ENCODE measurements around the gene MAPK8.

Gene MAPK8

GRCh38 chr10:48400129-48400849, 93.8 kb downstream of the MAPK8 start:
- H3K27me3 ChIP-seq (replicated peaks; ENCODE audit: insufficient read depth, low read length): no peaks in the 10 kb centered on the region
- no peak overlapping the region for H2AFZ ChIP-seq (ENCODE audit: low read length)
- TF ChIP-seq EZH2 (optimal IDR thresholded peaks at IDR 0.05; ENCODE audit: low read depth, low read length): no peak
- no peak overlapping the region for H3K4me3 ChIP-seq (ENCODE audit: low read length)
- H3K9me2 ChIP-seq (replicated peaks; ENCODE audit: insufficient read depth, low read length): no peaks in the 10 kb centered on the region
- no peak overlapping the region for H3K27ac ChIP-seq (ENCODE audit: low read length)
- no peaks in the 10 kb centered on the region for H4K20me1 ChIP-seq (ENCODE audit: insufficient read depth, low read length)
- no peak overlapping the region for H3K4me2 ChIP-seq (ENCODE audit: low read depth, low read length)
- no peak for DNase-seq
- no peaks in the 10 kb centered on the region for H3K79me2 ChIP-seq (ENCODE audit: low read length)
- no peaks in the 10 kb centered on the region for H3K36me3 ChIP-seq (replicated peaks; ENCODE audit: insufficient read depth, low read length)
- no peaks in the 10 kb centered on the region for H3F3A ChIP-seq (ENCODE audit: insufficient read depth, low read length)
- H3K9me3 ChIP-seq (replicated peaks; ENCODE audit: insufficient read depth, low read length): no peaks in the 10 kb centered on the region
- H3K4me1 ChIP-seq (ENCODE audit: low read length): no peaks in the 10 kb centered on the region
- H3K9ac ChIP-seq (ENCODE audit: low read length): no peak overlapping the region

- Histone ChIP-seq H4K20me1 (ENCODE audit: insufficient read depth, low read length) (no peaks in the 10 kb centered on the region), H3K9me2 (replicated peaks; ENCODE audit: insufficient read depth, low read length) (no peaks in the 10 kb centered on the region), H3K4me2 (ENCODE audit: low read depth, low read length) (no peak overlapping the region), H2AFZ (ENCODE audit: low read length) (no peak overlapping the region), H3F3A (ENCODE audit: insufficient read depth, low read length) (no peaks in the 10 kb centered on the region), H3K4me1 (ENCODE audit: low read length) (no peaks in the 10 kb centered on the region), H3K27ac (ENCODE audit: low read length) (no peak overlapping the region), H3K4me3 (ENCODE audit: low read length) (no peak overlapping the region), H3K9ac (ENCODE audit: low read length) (no peak overlapping the region), H3K36me3 (replicated peaks; ENCODE audit: insufficient read depth, low read length) (no peaks in the 10 kb centered on the region), H3K79me2 (ENCODE audit: low read length) (no peaks in the 10 kb centered on the region), H3K27me3 (replicated peaks; ENCODE audit: insufficient read depth, low read length) (no peaks in the 10 kb centered on the region), H3K9me3 (replicated peaks; ENCODE audit: insufficient read depth, low read length) (no peaks in the 10 kb centered on the region)
- no peak for DNase-seq
- no peak for TF ChIP-seq EZH2 (optimal IDR thresholded peaks at IDR 0.05; ENCODE audit: low read depth, low read length)
Measured at GRCh38 chr10:48400850-48401220, 94.4 kb downstream of the MAPK8 start.

GRCh38 chr10:48404646-48405045, 98.2 kb downstream of the MAPK8 start:
- H3K4me3 ChIP-seq (ENCODE audit: low read length): no peak overlapping the region
- no peaks in the 10 kb centered on the region for H3K9me2 ChIP-seq (replicated peaks; ENCODE audit: insufficient read depth, low read length)
- no peak overlapping the region for H3K27ac ChIP-seq (ENCODE audit: low read length)
- TF ChIP-seq CTCF (IDR thresholded peaks at IDR 0.05; ENCODE audit: low read length) (no peak), EZH2 (optimal IDR thresholded peaks at IDR 0.05; ENCODE audit: low read depth, low read length) (no peak), EZH2phosphoT487 (IDR thresholded peaks at IDR 0.05; ENCODE audit: low read length) (no peak)
- H2AFZ ChIP-seq (ENCODE audit: low read length): no peak overlapping the region
- no peak overlapping the region for H3K9ac ChIP-seq (ENCODE audit: low read length)
- no peaks in the 10 kb centered on the region for H3K27me3 ChIP-seq (replicated peaks; ENCODE audit: insufficient read depth, low read length)
- DNase-seq: no peak
- H3F3A ChIP-seq (ENCODE audit: insufficient read depth, low read length): no peaks in the 10 kb centered on the region
- H3K4me1 ChIP-seq (ENCODE audit: low read length): no peaks in the 10 kb centered on the region
- H3K4me2 ChIP-seq (ENCODE audit: low read depth, low read length): no peak overlapping the region
- no peaks in the 10 kb centered on the region for H3K79me2 ChIP-seq (ENCODE audit: low read length)
- no peaks in the 10 kb centered on the region for H3K36me3 ChIP-seq (replicated peaks; ENCODE audit: insufficient read depth, low read length)
- H3K9me3 ChIP-seq (replicated peaks; ENCODE audit: insufficient read depth, low read length): no peaks in the 10 kb centered on the region
- H4K20me1 ChIP-seq (ENCODE audit: insufficient read depth, low read length): no peaks in the 10 kb centered on the region

- no peaks in the 10 kb centered on the region for H3K79me2 ChIP-seq (ENCODE audit: low read length)
- H3K27me3 ChIP-seq (replicated peaks; ENCODE audit: insufficient read depth, low read length): no peaks in the 10 kb centered on the region
- H3F3A ChIP-seq (ENCODE audit: insufficient read depth, low read length): no peaks in the 10 kb centered on the region
- no peak overlapping the region for H3K4me3 ChIP-seq (ENCODE audit: low read length)
- no peak for DNase-seq
- no peak overlapping the region for H3K27ac ChIP-seq (ENCODE audit: low read length)
- no peaks in the 10 kb centered on the region for H4K20me1 ChIP-seq (ENCODE audit: insufficient read depth, low read length)
- H3K9me2 ChIP-seq (replicated peaks; ENCODE audit: insufficient read depth, low read length): no peaks in the 10 kb centered on the region
- H3K4me1 ChIP-seq (ENCODE audit: low read length): no peaks in the 10 kb centered on the region
- TF ChIP-seq EZH2 (optimal IDR thresholded peaks at IDR 0.05; ENCODE audit: low read depth, low read length): no peak
- TF ChIP-seq CTCF (IDR thresholded peaks at IDR 0.05; ENCODE audit: low read length): no peak
- TF ChIP-seq EZH2phosphoT487 (IDR thresholded peaks at IDR 0.05; ENCODE audit: low read length): no peak
- no peak overlapping the region for H3K9ac ChIP-seq (ENCODE audit: low read length)
- no peak overlapping the region for H3K4me2 ChIP-seq (ENCODE audit: low read depth, low read length)
- H3K36me3 ChIP-seq (replicated peaks; ENCODE audit: insufficient read depth, low read length): no peaks in the 10 kb centered on the region
- H2AFZ ChIP-seq (ENCODE audit: low read length): no peak overlapping the region
- H3K9me3 ChIP-seq (replicated peaks; ENCODE audit: insufficient read depth, low read length): no peaks in the 10 kb centered on the region
Measured at GRCh38 chr10:48406204-48406603, 99.7 kb downstream of the MAPK8 start.

Measured in MM.1S (cell line).